GM12878 (cell line): ENCODE measurements around the gene TTC31. TPM values are rescaled to one million over a fixed set of nuclear protein-coding genes. Genes with fewer than 3 reads are reported as not detected.

Experiments used
- CBX5 ChIP-seq: sonication (generic); IDR thresholded peaks from 2 replicates; pipeline ENCODE4 v1.6.1; 2016; ENCODE audit warnings: low read depth, moderate library complexity, mild to moderate bottlenecking, inconsistent platforms
- DPF2 ChIP-seq: fragments of 450-650 bp; IDR thresholded peaks from 2 replicates; pipeline ENCODE4 v1.6.1; 2017; ENCODE audit warnings: mild to moderate bottlenecking
- EED ChIP-seq: sonication (generic); IDR thresholded peaks from 2 replicates; pipeline ENCODE4 v1.6.1; 2016; ENCODE audit warnings: antibody characterized with exemption, low read depth
- HCFC1 ChIP-seq: fragments of 150-350 bp; IDR thresholded peaks from 2 replicates; pipeline ENCODE4 v1.6.1; 2014; ENCODE audit warnings: low read length
- HDAC6 ChIP-seq: fragments of 200-600 bp; sonication (generic); IDR thresholded peaks from one replicate; pipeline ENCODE4 v1.8.0; 2017; ENCODE audit warnings: antibody characterized with exemption; ENCODE audit not compliant: unreplicated experiment
- KDM1A ChIP-seq: fragments of 200-600 bp; sonication (generic); IDR thresholded peaks from 2 replicates; pipeline ENCODE4 v1.6.1; 2016; ENCODE audit warnings: borderline replicate concordance
- MTA2 ChIP-seq: fragments of 450-650 bp; IDR thresholded peaks from 2 replicates; pipeline ENCODE4 v1.6.1; 2016; ENCODE audit warnings: low read depth, mild to moderate bottlenecking, moderate library complexity
- NR2F1 ChIP-seq: fragments of 450-650 bp; conservative IDR thresholded peaks from 2 replicates; pipeline ENCODE4 v1.6.1; 2017; ENCODE audit warnings: mild to moderate bottlenecking
- NRF1 ChIP-seq: conservative IDR thresholded peaks from 2 replicates; pipeline ENCODE4 v1.6.1; 2011; ENCODE audit warnings: mild to moderate bottlenecking, low read depth, low read length, improper control_type of control experiment
- PML ChIP-seq: IDR thresholded peaks from 2 replicates; pipeline ENCODE4 v1.6.1; 2012; ENCODE audit warnings: low read length, inconsistent platforms
- RB1 ChIP-seq: fragments of 450-650 bp; formaldehyde crosslinking; IDR thresholded peaks from 2 replicates; pipeline ENCODE4 v1.6.1; 2017; ENCODE audit warnings: mild to moderate bottlenecking, borderline replicate concordance
- SMC3 ChIP-seq: IDR thresholded peaks from 2 replicates; pipeline ENCODE4 v1.6.1; 2011; ENCODE audit warnings: low read length, improper control_type of control experiment, borderline replicate concordance
- SREBF2 ChIP-seq: IDR thresholded peaks from 2 replicates; pipeline ENCODE4 v1.6.1; 2012; ENCODE audit warnings: mild to moderate bottlenecking, low read length
- STAT1 ChIP-seq: fragments of 450-650 bp; conservative IDR thresholded peaks from 2 replicates; pipeline ENCODE4 v1.6.1; 2014; ENCODE audit warnings: antibody characterized with exemption, mild to moderate bottlenecking
- TARDBP ChIP-seq: IDR thresholded peaks from 2 replicates; pipeline ENCODE4 v1.6.1; 2016; ENCODE audit warnings: borderline replicate concordance
- YBX1 ChIP-seq: fragments of 450-650 bp; IDR thresholded peaks from 2 replicates; pipeline ENCODE4 v1.6.1; 2016; ENCODE audit warnings: antibody characterized with exemption
- ZNF217 ChIP-seq: fragments of 450-650 bp; IDR thresholded peaks from 2 replicates; pipeline ENCODE4 v1.6.1; 2017; ENCODE audit warnings: antibody characterized with exemption, mild to moderate bottlenecking
- ZNF24 ChIP-seq: fragments of 450-650 bp; IDR thresholded peaks from 2 replicates; pipeline ENCODE4 v1.6.1; 2017; ENCODE audit warnings: antibody characterized with exemption, mild to moderate bottlenecking
- polyA plus RNA-seq, 11 experiments: library from polyadenylated mRNA; depleted of rRNA in 4 of 11; unstranded in 6 of 11; stranded (reverse) in 5 of 11; fragments of >200 nt; fragmentation: Nextera tagmentation in 4 of 11; fragmentation: Illumina TruSeq in 1 of 11; extraction: Ambion mirVana in 4 of 11; extraction: Trizol in 1 of 11; gene quantifications; 1 replicate in 1 of 11; 2 replicates in 10 of 11; pipeline versions ENCODE4 v1.2.1 to v1.2.3, GENCODE V29; 2011 to 2016; ENCODE audit warnings: inconsistent platforms in 2 of 11, missing spikeins in 2 of 11, low read depth in 1 of 11
- total RNA-seq, 4 experiments: library from RNA; depleted of rRNA in 3 of 4; stranded (reverse); fragments of >200 nt in 3 of 4; fragmentation: Illumina TruSeq in 1 of 4; extraction: Trizol in 1 of 4; gene quantifications; 2 replicates each; pipeline versions ENCODE4 v1.2.1 to v1.2.3, GENCODE V29; 2013 to 2021
- TF ChIP-seq, protein P1 (sequence below): IDR thresholded peaks from 2 replicates; pipeline ENCODE4 v1.6.1; 2011; ENCODE audit warnings: low read depth, mild to moderate bottlenecking, low read length, moderate library complexity, borderline replicate concordance; ENCODE audit errors: extremely low read depth
- TF ChIP-seq, protein P2 (sequence below): IDR thresholded peaks from 2 replicates; pipeline ENCODE4 v1.6.1; 2011; ENCODE audit warnings: borderline replicate concordance, low read depth, mild to moderate bottlenecking, moderate library complexity, low read length; ENCODE audit not compliant: insufficient read depth, poor library complexity, severe bottlenecking
- TF ChIP-seq, protein P3 (sequence below): IDR thresholded peaks from 2 replicates; pipeline ENCODE4 v1.6.1; 2011; ENCODE audit warnings: mild to moderate bottlenecking, low read depth, low read length, moderate library complexity; ENCODE audit not compliant: insufficient replicate concordance
- TF ChIP-seq, protein P4 (sequence below): IDR thresholded peaks from 2 replicates; pipeline ENCODE4 v1.6.1; 2012; ENCODE audit warnings: improper control_type of control experiment, low read depth, low read length; ENCODE audit not compliant: insufficient replicate concordance

Gene TTC31
- total and polyA plus RNA-seq, 10 of the 15 experiments (the other 5 are each of a cell fraction or from before 2014, with no cell fraction given), result 6.5 to 34.9 (median 25.9) TPM

DNA sequence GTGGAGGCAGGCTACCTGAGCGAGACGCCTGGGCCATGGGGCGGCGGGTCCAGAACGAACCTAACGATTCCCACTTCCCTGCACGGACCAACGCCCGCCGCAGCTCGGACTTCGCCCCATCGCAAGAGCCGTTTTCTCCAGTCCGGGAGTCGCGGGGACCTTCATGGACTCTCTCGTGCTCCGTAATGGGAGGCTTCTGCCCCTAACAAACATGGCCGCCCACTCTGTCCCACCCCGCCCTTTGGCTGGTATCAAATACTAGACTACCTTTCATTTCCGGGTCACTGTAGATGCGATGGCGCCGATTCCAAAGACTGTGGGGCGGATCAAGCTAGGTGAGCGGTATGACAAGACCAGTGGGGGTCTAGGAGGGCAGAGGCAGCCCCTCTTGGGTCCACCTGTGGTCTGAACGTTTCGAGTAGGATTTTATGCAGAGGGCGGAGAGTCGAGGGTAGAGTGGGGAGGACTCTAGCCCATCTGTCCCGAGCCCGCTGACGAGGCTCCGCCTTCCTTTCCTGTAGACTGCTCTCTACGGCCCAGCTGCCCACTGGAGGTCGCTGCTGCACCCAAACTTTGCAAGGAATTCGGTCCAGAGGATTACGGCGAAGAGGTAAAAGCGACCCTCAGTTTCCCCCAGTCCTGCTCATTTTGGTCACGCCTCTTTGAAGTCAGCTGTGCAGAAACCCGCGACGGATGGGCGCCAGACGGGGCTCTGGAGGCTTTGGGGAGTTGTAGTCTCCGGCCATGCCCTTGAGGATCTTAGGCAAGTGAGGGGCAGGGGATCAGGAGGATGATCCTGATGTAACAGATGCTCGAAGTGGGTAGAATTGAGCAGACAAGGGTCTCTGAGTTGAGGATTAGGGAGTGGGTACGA is at the start of gene TTC31, which contains the start of gene CCDC142 (continued):
- TF ChIP-seq, protein P1, sequence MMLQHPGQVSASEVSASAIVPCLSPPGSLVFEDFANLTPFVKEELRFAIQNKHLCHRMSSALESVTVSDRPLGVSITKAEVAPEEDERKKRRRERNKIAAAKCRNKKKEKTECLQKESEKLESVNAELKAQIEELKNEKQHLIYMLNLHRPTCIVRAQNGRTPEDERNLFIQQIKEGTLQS, result no peak
- TF ChIP-seq PML (no peak), MTA2 (peak; percentile 96), NR2F1 (peak; percentile 52), CBX5 (no peak), TARDBP (peak; percentile 78; the same call in 1 of the 2 replicates), KDM1A (no peak), DPF2 (no peak), ZNF24 (no peak), STAT1 (peak; percentile 57; the same call in 1 of the 2 replicates), HCFC1 (peak; percentile 86), RB1 (0 out of 2 replicates have a peak, but pooled peaks have one; percentile 24), ZNF217 (no peak), SREBF2 (no peak), HDAC6 (no peak), SMC3 (peak; percentile 89), EED (no peak; the same call in 1 of the 2 replicates), YBX1 (no peak), NRF1 (no peak)
- TF ChIP-seq, protein P2, sequence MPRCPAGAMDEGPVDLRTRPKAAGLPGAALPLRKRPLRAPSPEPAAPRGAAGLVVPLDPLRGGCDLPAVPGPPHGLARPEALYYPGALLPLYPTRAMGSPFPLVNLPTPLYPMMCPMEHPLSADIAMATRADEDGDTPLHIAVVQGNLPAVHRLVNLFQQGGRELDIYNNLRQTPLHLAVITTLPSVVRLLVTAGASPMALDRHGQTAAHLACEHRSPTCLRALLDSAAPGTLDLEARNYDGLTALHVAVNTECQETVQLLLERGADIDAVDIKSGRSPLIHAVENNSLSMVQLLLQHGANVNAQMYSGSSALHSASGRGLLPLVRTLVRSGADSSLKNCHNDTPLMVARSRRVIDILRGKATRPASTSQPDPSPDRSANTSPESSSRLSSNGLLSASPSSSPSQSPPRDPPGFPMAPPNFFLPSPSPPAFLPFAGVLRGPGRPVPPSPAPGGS, result no peak
- TF ChIP-seq, protein P3, sequence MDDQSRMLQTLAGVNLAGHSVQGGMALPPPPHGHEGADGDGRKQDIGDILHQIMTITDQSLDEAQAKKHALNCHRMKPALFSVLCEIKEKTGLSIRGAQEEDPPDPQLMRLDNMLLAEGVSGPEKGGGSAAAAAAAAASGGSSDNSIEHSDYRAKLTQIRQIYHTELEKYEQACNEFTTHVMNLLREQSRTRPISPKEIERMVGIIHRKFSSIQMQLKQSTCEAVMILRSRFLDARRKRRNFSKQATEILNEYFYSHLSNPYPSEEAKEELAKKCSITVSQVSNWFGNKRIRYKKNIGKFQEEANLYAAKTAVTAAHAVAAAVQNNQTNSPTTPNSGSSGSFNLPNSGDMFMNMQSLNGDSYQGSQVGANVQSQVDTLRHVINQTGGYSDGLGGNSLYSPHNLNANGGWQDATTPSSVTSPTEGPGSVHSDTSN, result no peak
- TF ChIP-seq, protein P4, sequence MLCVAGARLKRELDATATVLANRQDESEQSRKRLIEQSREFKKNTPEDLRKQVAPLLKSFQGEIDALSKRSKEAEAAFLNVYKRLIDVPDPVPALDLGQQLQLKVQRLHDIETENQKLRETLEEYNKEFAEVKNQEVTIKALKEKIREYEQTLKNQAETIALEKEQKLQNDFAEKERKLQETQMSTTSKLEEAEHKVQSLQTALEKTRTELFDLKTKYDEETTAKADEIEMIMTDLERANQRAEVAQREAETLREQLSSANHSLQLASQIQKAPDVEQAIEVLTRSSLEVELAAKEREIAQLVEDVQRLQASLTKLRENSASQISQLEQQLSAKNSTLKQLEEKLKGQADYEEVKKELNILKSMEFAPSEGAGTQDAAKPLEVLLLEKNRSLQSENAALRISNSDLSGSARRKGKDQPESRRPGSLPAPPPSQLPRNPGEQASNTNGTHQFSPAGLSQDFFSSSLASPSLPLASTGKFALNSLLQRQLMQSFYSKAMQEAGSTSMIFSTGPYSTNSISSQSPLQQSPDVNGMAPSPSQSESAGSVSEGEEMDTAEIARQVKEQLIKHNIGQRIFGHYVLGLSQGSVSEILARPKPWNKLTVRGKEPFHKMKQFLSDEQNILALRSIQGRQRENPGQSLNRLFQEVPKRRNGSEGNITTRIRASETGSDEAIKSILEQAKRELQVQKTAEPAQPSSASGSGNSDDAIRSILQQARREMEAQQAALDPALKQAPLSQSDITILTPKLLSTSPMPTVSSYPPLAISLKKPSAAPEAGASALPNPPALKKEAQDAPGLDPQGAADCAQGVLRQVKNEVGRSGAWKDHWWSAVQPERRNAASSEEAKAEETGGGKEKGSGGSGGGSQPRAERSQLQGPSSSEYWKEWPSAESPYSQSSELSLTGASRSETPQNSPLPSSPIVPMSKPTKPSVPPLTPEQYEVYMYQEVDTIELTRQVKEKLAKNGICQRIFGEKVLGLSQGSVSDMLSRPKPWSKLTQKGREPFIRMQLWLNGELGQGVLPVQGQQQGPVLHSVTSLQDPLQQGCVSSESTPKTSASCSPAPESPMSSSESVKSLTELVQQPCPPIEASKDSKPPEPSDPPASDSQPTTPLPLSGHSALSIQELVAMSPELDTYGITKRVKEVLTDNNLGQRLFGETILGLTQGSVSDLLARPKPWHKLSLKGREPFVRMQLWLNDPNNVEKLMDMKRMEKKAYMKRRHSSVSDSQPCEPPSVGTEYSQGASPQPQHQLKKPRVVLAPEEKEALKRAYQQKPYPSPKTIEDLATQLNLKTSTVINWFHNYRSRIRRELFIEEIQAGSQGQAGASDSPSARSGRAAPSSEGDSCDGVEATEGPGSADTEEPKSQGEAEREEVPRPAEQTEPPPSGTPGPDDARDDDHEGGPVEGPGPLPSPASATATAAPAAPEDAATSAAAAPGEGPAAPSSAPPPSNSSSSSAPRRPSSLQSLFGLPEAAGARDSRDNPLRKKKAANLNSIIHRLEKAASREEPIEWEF, result no peak
